ENCODE measurements around the gene ARHGEF37.

DNA sequence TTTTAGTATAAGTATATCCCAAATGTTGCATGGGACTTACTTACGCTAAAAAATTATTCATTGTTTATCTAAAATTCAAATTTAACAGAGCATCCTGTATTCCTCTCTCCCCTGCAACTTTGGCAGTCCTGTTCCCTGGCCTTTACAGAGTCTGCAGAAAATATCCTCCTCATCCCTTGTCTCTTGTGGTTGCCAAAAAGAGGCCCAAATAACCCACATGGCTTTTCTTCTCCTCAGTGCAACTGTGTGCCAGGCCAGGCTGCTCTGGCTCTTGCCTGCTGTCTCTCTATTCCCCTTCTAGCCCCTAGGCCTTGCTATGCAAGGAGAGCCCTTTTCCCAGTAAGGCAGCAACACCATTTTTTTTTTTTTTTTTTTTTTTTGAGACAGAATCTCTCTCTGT is 23.0 kb downstream of the ARHGEF37 start:
- TF ChIP-seq, protein P1, sequence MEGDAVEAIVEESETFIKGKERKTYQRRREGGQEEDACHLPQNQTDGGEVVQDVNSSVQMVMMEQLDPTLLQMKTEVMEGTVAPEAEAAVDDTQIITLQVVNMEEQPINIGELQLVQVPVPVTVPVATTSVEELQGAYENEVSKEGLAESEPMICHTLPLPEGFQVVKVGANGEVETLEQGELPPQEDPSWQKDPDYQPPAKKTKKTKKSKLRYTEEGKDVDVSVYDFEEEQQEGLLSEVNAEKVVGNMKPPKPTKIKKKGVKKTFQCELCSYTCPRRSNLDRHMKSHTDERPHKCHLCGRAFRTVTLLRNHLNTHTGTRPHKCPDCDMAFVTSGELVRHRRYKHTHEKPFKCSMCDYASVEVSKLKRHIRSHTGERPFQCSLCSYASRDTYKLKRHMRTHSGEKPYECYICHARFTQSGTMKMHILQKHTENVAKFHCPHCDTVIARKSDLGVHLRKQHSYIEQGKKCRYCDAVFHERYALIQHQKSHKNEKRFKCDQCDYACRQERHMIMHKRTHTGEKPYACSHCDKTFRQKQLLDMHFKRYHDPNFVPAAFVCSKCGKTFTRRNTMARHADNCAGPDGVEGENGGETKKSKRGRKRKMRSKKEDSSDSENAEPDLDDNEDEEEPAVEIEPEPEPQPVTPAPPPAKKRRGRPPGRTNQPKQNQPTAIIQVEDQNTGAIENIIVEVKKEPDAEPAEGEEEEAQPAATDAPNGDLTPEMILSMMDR (IDR thresholded peaks at IDR 0.05): no peak
- no peak for TF ChIP-seq ZFX (IDR thresholded peaks at IDR 0.05; ENCODE audit: borderline replicate concordance)
